ENCODE data around the gene SLC6A9.

Gene SLC6A9

GRCh38 chr1:43998000-43998378, 33.3 kb downstream of the SLC6A9 start:
- DNase-seq: no peak

- no peak for DNase-seq
Observed at GRCh38 chr1:43997295-43997999, 33.8 kb downstream of the SLC6A9 start.

DNA sequence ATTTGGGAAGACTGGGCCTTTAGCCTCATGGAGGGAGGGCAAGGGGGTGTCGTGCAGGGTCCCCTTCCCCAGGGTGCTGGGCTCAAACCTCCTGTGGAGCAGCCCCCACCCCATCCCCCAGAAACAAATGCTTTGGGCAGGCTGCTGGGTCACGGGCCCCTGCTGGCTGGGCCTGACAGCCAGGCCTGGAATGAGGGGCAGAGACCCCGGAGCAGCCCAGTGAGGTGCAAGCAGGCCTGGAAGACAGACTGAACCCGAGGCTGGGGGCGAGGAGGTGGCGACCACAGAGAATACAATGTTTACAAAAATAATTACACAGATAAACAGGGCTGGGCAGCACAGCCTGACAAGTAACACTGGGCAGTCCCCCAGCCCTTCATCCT, 34.5 kb downstream of the SLC6A9 start:
- no peak for DNase-seq

DNA sequence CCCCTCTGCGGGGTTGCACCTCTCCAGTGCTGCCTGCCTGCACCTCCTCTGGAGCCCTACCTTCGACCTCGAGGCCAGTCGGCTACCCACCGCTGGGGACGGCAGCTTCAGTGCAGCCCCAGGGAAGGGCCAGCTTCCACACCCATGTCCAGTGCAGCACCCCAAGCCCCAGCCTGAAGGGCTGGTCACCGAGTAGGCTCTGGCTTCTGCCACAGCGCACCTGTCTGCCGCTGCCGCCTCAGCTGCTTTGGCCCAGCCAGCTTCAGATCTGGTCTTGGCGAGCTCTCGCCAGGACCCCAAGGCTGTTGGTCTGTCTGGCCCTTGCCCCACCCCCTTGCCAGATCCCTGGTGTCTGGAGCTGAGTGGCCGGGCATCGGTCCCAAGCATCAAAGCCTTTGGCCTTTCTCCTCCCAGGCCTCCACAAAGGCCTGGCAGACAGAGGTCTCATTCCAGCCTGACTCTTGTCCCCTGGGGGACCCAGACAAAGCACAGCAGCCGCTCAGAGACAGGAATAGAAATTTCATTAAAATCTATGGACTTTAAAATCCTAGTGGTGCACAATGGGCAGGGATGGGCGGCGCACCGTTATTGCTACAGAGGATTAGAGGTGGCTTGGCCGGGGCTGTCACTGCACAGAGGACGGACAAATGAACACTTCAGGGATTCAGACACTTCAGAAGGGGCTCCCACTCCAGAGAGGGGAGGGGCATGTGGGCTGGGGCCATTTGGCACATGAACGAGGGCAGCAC, 35.1 kb downstream of the SLC6A9 start:
- no peak for DNase-seq

GRCh38 chr1:43994794-43995790, 36.2 kb downstream of the SLC6A9 start:
- DNase-seq: no peak

- no peak for DNase-seq
Observed at GRCh38 chr1:43994071-43994470, 37.2 kb downstream of the SLC6A9 start.

GRCh38 chr1:43993206-43993914, 37.9 kb downstream of the SLC6A9 start:
- DNase-seq: no peak

- DNase-seq: no peak
Observed at GRCh38 chr1:43992232-43992995, 38.8 kb downstream of the SLC6A9 start.

GRCh38 chr1:43991476-43992231, 39.6 kb downstream of the SLC6A9 start, which contains the start of gene CCDC24:
Gene CCDC24 (plus strand): TSS chr1:43991599. CDS start chr1:43991879, 280 bp downstream.
- peak; percentile 58 for DNase-seq

- no peak for DNase-seq
Observed at GRCh38 chr1:43991200-43991475, 40.1 kb downstream of the SLC6A9 start.

GRCh38 chr1:43990271-43991199, 40.7 kb downstream of the SLC6A9 start:
- no peak for DNase-seq

DNA sequence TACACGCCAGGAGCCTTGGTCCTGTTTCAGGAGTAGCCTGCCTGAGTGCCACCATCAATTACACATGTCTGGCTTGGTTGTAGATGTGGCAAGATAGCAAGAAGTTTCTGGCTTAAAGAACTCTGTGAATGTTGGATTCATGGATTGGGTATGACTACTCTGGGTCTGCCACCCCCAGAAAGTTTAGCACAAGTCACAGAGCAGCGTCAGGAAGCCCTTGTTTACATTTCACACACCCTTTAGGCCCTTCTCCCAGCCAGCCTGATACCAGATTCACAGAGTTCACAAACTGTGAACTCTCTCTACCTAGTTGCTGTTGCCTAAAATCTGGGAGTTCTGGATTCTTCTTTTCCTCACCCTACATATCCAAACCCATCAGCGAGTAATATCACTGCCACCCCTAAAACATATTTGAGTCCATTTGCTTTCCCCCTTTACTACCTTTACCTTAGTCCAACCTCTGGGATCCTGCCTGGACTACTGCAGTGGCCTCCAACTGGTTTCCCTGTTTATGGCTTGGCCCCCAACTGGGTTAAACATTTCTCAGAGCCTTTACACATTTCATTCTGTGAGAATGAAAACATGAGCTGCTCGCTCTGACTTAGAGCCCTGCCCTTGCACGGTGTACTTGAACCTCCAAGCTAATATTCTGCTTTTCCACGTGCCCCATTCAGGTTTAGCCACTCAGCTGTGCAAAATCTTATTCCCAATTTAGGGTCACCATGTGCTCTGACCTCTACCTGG, 43.9 kb downstream of the SLC6A9 start:
- DNase-seq: no peak

GRCh38 chr1:43986712-43987111, 44.5 kb downstream of the SLC6A9 start:
- no peak for DNase-seq

DNA sequence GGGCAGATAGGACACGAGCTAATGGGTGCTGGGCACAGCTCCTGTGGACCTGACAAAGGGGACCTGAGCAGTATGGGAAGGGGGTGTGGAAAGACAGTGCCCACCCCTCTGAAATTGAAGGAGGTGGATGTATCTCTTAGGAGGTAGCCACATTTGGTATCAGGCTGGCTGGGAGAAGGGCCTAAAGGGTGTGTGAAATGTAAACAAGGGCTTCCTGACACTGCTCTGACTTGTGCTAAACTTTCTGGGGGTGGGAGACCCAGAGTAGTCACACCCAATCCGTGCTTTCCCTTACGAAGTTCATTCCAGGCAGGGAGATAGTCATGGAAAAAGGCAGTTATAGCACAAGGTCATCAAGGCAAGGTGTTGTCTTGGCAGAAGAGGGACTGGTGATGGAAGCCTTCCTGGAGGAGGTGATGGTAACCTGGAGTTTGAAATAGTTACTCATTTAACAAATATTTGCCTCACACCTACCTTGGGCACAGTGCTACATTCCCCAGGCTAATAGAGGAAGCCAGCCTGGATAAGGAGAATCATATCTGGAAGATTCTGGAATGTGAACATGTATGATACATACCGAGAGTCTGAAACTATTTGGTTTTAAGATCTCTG, 45.2 kb downstream of the SLC6A9 start:
- DNase-seq: no peak

DNA sequence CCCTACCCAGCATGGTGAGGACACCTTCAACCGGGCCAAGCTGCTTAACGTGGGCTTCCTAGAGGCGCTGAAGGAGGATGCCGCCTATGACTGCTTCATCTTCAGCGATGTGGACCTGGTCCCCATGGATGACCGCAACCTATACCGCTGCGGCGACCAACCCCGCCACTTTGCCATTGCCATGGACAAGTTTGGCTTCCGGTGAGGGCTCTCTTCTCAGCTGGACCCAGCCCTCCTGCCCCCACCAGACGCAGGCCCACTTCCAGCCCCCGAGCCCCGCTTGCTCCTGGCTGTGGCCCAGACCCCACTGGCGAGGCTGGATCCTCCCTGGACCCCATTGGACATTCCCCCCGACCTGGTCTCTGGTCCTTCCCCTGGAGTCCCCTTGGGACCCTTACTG, 46.4 kb downstream of the SLC6A9 start:
- no peak for DNase-seq

GRCh38 chr1:43983253-43983899, 47.9 kb downstream of the SLC6A9 start:
- DNase-seq: no peak

GRCh38 chr1:43982808-43983207, 48.5 kb downstream of the SLC6A9 start:
- no peak for DNase-seq

DNA sequence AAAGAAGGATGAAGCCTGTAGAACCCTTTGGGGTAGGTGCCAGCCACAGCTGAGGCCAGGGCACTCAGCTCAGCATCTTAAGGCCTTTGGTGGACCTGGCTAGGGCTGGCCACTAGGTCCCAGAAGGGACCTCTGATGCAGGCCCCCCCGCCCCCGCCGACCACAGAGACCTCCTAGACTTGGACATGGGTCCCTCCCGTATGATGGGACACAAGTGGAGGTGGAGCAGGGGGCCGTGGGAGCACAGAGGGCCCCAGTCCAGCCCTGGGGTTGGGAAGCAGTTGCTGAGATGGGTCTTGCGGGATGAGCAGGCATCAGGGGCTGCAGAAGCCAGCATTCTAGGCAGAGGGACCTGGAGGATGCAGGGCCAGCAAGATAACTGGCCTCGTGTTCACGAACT, 49.0 kb downstream of the SLC6A9 start:
- DNase-seq: no peak

Measured in NCI-H2107 (cell line).